Sigmoid colon (tissue), 4 donors: ENCODE results near the gene NDUFA13.

ENCODE experiments used
- CTCF ChIP-seq, 4 experiments: fragments of 450-650 bp in 3 of 4; fragments of 200-600 bp in 1 of 4; IDR thresholded peaks; one replicate each; pipeline ENCODE4 v1.5.1; 2016 to 2019; ENCODE audit warnings: antibody characterized with exemption in 4 of 4, mild to moderate bottlenecking in 3 of 4, moderate library complexity in 2 of 4
- EP300 ChIP-seq, 4 donors: sonication (generic); formaldehyde crosslinking; IDR thresholded peaks; one replicate each; pipeline ENCODE4 v1.6.1; 2017; ENCODE audit warnings: antibody characterized with exemption in 4 of 4
- POLR2A ChIP-seq, 2 donors: fragments of 450-650 bp; IDR thresholded peaks; one replicate each; pipeline ENCODE4 v1.6.1; 2016; ENCODE audit warnings: antibody characterized with exemption in 2 of 2, mild to moderate bottlenecking in 2 of 2, moderate library complexity in 2 of 2
- POLR2AphosphoS5 ChIP-seq, 4 donors: sonication (generic); formaldehyde crosslinking; IDR thresholded peaks; one replicate each; pipeline ENCODE4 v1.6.1; 2017; ENCODE audit warnings: antibody characterized with exemption in 4 of 4

DNA sequence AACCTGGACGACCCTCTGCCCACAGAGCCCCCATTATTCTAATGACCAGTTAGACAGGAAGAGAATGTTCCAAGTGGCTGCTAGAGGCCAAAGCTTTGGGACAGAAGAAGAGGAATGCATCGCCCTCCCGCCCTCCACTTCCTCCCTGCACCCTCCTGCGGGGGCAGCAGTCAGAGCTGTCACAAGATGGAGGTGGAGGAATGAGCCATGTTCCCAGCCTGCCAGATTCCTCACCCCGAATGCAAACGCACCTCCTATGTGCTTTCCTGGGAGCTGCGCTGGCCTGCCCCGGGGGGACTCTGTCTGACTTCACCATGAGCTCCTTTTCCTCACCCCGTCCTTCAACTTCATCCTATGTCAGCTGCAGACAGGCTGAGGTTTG is 14.4 kb downstream of the NDUFA13 start:
- TF ChIP-seq CTCF (IDR thresholded peaks at IDR 0.05) (no peak), POLR2A (IDR thresholded peaks at IDR 0.05) (no peak), POLR2AphosphoS5 (IDR thresholded peaks at IDR 0.05) (no peak), EP300 (IDR thresholded peaks at IDR 0.05) (no peak)
